ENCODE data around the gene MDM1.

DNA sequence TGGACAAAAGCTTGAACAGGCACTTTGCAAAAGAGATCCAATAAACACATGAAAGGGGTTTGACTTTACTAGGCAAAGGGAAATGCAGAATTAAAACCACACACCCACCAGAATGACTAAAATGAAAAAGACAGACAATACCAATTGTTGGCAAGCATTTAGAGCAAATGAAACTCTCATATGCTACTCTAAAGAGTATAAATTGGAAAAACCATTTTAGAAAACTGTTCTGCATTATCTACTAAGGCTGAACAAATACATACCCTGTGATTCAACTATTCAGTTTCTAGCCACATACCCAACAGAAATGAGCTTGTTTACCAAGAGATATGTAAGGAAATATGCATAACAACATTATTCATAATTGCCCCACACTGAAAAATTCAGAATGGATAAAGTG lies 70.3 kb downstream of the MDM1 start:
- TF ChIP-seq, protein P1, sequence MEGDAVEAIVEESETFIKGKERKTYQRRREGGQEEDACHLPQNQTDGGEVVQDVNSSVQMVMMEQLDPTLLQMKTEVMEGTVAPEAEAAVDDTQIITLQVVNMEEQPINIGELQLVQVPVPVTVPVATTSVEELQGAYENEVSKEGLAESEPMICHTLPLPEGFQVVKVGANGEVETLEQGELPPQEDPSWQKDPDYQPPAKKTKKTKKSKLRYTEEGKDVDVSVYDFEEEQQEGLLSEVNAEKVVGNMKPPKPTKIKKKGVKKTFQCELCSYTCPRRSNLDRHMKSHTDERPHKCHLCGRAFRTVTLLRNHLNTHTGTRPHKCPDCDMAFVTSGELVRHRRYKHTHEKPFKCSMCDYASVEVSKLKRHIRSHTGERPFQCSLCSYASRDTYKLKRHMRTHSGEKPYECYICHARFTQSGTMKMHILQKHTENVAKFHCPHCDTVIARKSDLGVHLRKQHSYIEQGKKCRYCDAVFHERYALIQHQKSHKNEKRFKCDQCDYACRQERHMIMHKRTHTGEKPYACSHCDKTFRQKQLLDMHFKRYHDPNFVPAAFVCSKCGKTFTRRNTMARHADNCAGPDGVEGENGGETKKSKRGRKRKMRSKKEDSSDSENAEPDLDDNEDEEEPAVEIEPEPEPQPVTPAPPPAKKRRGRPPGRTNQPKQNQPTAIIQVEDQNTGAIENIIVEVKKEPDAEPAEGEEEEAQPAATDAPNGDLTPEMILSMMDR (IDR thresholded peaks at IDR 0.05) = no peak
- TF ChIP-seq POLR2A (IDR thresholded peaks at IDR 0.05) = no peak

Data from uterus (tissue), 2 donors.